AG10803 (cell line): ENCODE data around the gene REV3L.

Source experiments
- DNase-seq: peaks from one replicate; pipeline ENCODE4 v3.0.0; 2010; ENCODE audit warnings: low read depth
- H3K4me3 ChIP-seq: 2 replicates; pipeline ENCODE4 v1.5.1; 2011; ENCODE audit warnings: mild to moderate bottlenecking, low read length, control low read depth
- CTCF ChIP-seq: conservative IDR thresholded peaks from 2 replicates; pipeline ENCODE4 v1.5.1; 2011; ENCODE audit warnings: mild to moderate bottlenecking, low read length, control low read depth, inconsistent platforms

REV3L gene

DNA sequence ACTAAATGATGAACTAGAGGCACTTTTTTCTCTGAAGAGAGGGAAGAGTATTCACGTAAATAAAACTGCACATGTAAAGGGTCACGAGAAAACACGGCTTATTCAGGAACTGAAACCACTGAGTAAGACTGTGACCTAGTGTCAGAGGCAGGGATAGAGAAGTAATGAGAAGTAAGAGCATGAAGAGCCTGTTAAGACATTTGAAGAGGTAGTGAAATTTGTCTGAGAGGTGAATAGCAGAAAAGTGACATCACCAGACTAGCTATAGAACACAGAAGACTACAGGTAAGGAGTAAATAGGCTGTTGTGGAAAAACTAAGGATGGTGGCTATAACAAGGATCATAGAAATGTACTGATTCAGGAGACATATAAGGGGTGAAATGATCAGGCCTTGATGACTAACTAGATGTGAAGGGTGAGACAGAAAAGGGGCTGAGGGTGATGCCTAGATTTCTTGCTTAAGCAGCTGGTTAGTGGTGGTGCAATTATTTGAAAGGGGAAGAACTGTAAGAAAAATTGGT, 76.8 kb downstream of the REV3L start:
- no peak for DNase-seq
- TF ChIP-seq CTCF = no peak

DNA sequence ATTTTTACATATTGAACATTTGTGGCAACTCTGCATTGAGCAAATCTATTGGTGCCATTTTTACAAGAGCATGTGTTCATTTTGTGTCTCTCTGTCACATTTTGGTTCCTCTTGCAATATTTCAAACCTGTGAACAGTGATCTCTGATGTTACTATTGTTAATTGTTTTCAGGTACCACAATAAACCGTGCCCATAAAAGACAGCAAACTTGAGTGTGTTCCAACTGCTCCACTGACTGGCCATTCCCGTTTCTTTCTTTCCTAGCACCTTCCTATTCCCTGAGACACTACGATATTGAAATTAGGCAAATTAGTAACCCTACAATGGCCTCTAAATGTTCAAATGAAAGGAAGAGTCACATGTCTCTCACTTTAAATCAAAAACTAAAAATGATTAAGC, 79.6 kb downstream of the REV3L start:
- no peak for TF ChIP-seq CTCF
- DNase-seq = no peak

More for the DNA sequence above, 76.8 kb downstream of the REV3L start:
- H3K4me3 ChIP-seq = no peak overlapping the region

GRCh38 chr6:111399626-111400025, 83.4 kb downstream of the REV3L start:
- TF ChIP-seq CTCF = no peak
- DNase-seq = no peak
- no peak overlapping the region for H3K4me3 ChIP-seq

More for the DNA sequence above, 79.6 kb downstream of the REV3L start:
- H3K4me3 ChIP-seq = no peak overlapping the region

DNA sequence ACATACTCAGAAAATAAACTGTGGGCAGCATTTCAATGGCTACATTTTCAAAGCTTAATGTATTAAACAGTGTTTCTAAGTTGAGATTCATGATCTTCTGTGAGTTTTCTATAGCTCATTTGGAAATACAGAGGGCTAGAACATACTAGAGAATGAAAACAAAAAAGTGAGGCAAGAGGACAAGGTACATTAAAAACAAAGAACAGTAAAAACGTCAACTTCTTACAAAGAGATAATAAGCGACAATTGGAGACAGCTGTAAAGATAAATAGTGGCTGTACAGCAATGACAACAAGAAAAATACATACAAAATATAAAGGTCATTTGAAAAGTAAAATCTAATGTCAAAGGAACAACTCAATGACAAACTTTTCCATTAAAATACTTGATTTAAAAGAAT, 94.3 kb downstream of the REV3L start:
- H3K4me3 ChIP-seq = no peak overlapping the region
- no peak for DNase-seq
- no peak for TF ChIP-seq CTCF

- TF ChIP-seq CTCF = no peak
- no peak for DNase-seq
Observed at GRCh38 chr6:111382476-111383294, 100.3 kb downstream of the REV3L start.

GRCh38 chr6:111381728-111382127, 101.3 kb downstream of the REV3L start:
- no peak for DNase-seq
- no peak overlapping the region for H3K4me3 ChIP-seq
- TF ChIP-seq CTCF = no peak

More at GRCh38 chr6:111382476-111383294, 100.3 kb downstream of the REV3L start:
- no peak overlapping the region for H3K4me3 ChIP-seq

DNA sequence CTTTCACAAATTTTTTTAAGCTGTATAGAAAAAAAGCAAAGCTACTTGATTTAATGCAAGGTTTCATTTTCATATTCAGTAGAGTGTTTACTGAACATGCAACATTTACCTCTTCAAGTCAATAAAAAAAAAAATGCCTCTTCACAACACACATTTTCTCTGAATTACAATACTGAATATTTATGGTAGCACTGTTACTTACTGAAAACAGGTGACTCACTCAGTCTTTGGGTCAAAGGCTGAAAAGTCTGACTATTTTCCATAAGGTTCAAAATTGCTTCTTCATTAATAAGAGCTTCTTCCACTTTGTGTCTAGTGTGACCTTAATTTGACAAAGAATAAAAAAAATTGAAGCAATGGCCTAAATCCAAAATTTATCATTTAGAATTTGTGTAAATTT, 101.9 kb downstream of the REV3L start:
- no peak overlapping the region for H3K4me3 ChIP-seq
- no peak for DNase-seq
- no peak for TF ChIP-seq CTCF
